Panc1 (cell line): ENCODE data around the gene ZBTB45. TPM values are rescaled to one million over a fixed set of nuclear protein-coding genes. Genes with fewer than 3 reads are reported as not detected.

Experiments
- ATAC-seq: fragments of 200-7000 bp; cut with Tn5 transposase; 2 replicates; pipeline ENCODE4 v1.9.1; 2020; ENCODE audit warnings: mild to moderate bottlenecking, moderate library complexity
- BruUV-seq: library from RNA; stranded (reverse); fragments of 400-500 nt; replicated peaks from 2 replicates; lab custom pipeline; 2021; lab: Mats Ljungman, UMichigan
- CTCF ChIA-PET: fragments of 300-600 bp; sonication (Branson Sonifier 250); formaldehyde crosslinking; loops from one replicate; lab custom pipeline; 2022; ENCODE audit warnings: antibody characterized with exemption; lab: Charles Lee
- POLR2A ChIA-PET: fragments of 300-600 bp; sonication (Branson Sonifier 250); formaldehyde crosslinking; loops from one replicate; lab custom pipeline; 2022; ENCODE audit warnings: antibody characterized with exemption; lab: Charles Lee
- DNase-seq: peaks from one replicate; pipeline ENCODE4 v3.0.0-alpha.2; 2010; ENCODE audit warnings: low read depth, low spot score
- H3K27ac ChIP-seq: 2 replicates; pipeline ENCODE4 v1.5.1; 2011; ENCODE audit warnings: mild to moderate bottlenecking, low read length, inconsistent platforms
- H3K27me3 ChIP-seq: fragments of 200-500 bp; sonication (Bioruptor generic); 2 replicates; pipeline ENCODE4 v1.6.0; 2014; ENCODE audit warnings: low read length, inconsistent platforms; ENCODE audit not compliant: control insufficient read depth, insufficient read depth
- H3K36me3 ChIP-seq: fragments of 200-500 bp; sonication (Bioruptor generic); 2 replicates; pipeline ENCODE4 v1.5.1; 2014; ENCODE audit warnings: inconsistent platforms, mild to moderate bottlenecking, low read length, moderate library complexity; ENCODE audit not compliant: control insufficient read depth, insufficient read depth
- H3K4me1 ChIP-seq: 2 replicates; pipeline ENCODE4 v1.5.1; 2011; ENCODE audit warnings: inconsistent platforms, mild to moderate bottlenecking, low read length, moderate library complexity; ENCODE audit not compliant: control insufficient read depth, insufficient read depth
- H3K4me3 ChIP-seq, 2 experiments: 2 replicates each; pipeline ENCODE4 v1.5.1; 2011 to 2012; ENCODE audit warnings: low read depth in 2 of 2, low read length in 2 of 2, mild to moderate bottlenecking in 2 of 2, inconsistent platforms in 1 of 2, moderate library complexity in 1 of 2
- H3K9me3 ChIP-seq: fragments of 200-500 bp; sonication (Bioruptor generic); 2 replicates; pipeline ENCODE4 v1.5.1; 2014; ENCODE audit warnings: low read depth, mild to moderate bottlenecking, inconsistent platforms, low read length, moderate library complexity; ENCODE audit not compliant: control insufficient read depth, insufficient read depth
- CTCF ChIP-seq: fragments of 450-650 bp; IDR thresholded peaks from 2 replicates; pipeline ENCODE4 v1.5.1; 2017; ENCODE audit warnings: mild to moderate bottlenecking
- POLR2AphosphoS5 ChIP-seq: IDR thresholded peaks from 2 replicates; pipeline ENCODE4 v1.6.1; 2012; ENCODE audit warnings: mild to moderate bottlenecking, low read depth, low read length, moderate library complexity
- REST ChIP-seq, 2 experiments: IDR thresholded peaks; 2 replicates each; pipeline ENCODE4 v1.6.1; 2011 to 2012; ENCODE audit warnings: low read depth in 2 of 2, control low read depth in 1 of 2, low read length in 1 of 2, mild to moderate bottlenecking in 1 of 2, moderate library complexity in 1 of 2; ENCODE audit not compliant: insufficient read depth in 1 of 2
- SIN3A ChIP-seq: IDR thresholded peaks from 2 replicates; pipeline ENCODE4 v1.6.1; 2012; ENCODE audit warnings: low read depth, mild to moderate bottlenecking, low read length, moderate library complexity, borderline replicate concordance; ENCODE audit not compliant: insufficient read depth
- TCF7L2 ChIP-seq: IDR thresholded peaks from 2 replicates; pipeline ENCODE4 v1.6.1; 2011; ENCODE audit warnings: mild to moderate bottlenecking, low read depth, low read length, inconsistent platforms
- in situ Hi-C: cut with HindIII; loops from 2 replicates; pipeline ENCODE4 v1.10.0; 2016; ENCODE audit warnings: low sequenced_read_pairs, low pct_unique_long_range_greater_than_20kb
- intact Hi-C: fragments of 100-400 bp; cut with micrococcal nuclease; formaldehyde crosslinking; loops from one replicate; pipeline ENCODE4 v1.10.0; 2022; ENCODE audit not compliant: unreplicated experiment
- total RNA-seq: library from RNA; stranded (reverse); gene quantifications from one replicate; pipeline ENCODE4 v1.2.1, GENCODE V29; 2021; ENCODE audit not compliant: unreplicated experiment

The ZBTB45 gene
- total RNA-seq, 1 experiment from 2014 or later = 24.7 TPM

- TF ChIP-seq CTCF = no peak
- no peak for TF ChIP-seq REST (IDR thresholded peaks at IDR 0.05; ENCODE audit: insufficient read depth in 1 of 2, low read depth in 2 of 2, low read length in 1 of 2)
- no peak for TF ChIP-seq POLR2AphosphoS5
- no peak for TF ChIP-seq TCF7L2
- TF ChIP-seq SIN3A = no peak
- ATAC-seq (no peak), DNase-seq (no peak)
- intact Hi-C loops (no loop called here), in situ Hi-C loops (no loop called here)
- Histone ChIP-seq H3K9me3 (no peaks in the 10 kb centered on the region), H3K4me1 (peaks cover 14% of the 10 kb centered on the region), H3K4me3 (no peak overlapping the region), H3K27ac (no peak overlapping the region), H3K27me3 (no peaks in the 10 kb centered on the region), H3K36me3 (no peaks in the 10 kb centered on the region)
- BruUV-seq = no TSS peak
- POLR2A ChIA-PET = no interaction called here
- CTCF ChIA-PET = no interaction called here
These were observed 40.3 kb downstream of the ZBTB45 start for GRCh38 chr19:58479303-58479702.

- ATAC-seq = no peak
- Histone ChIP-seq H3K27ac (no peak overlapping the region), H3K4me3 (no peak overlapping the region), H3K4me1 (peaks cover 14% of the 10 kb centered on the region), H3K36me3 (no peaks in the 10 kb centered on the region), H3K27me3 (no peaks in the 10 kb centered on the region), H3K9me3 (no peaks in the 10 kb centered on the region)
- intact Hi-C loops (no loop called here), in situ Hi-C loops (no loop called here)
- CTCF ChIA-PET = no interaction called here
- BruUV-seq = no TSS peak
- POLR2A ChIA-PET = interaction anchor here (0.6 kb wide), 1 partner anchor 95 kb away, joined by 3 read pairs; no protein-coding TSS in a partner anchor
- no peak for TF ChIP-seq REST (IDR thresholded peaks at IDR 0.05; ENCODE audit: insufficient read depth in 1 of 2, low read depth in 2 of 2, low read length in 1 of 2)
- no peak for TF ChIP-seq POLR2AphosphoS5
- no peak for TF ChIP-seq CTCF
- no peak for TF ChIP-seq SIN3A
- TF ChIP-seq TCF7L2 = no peak
- DNase-seq = no peak
These were observed 41.7 kb downstream of the ZBTB45 start for GRCh38 chr19:58477871-58478270.
